Vagina (tissue), 2 donors: Measurements from ENCODE around the gene C16orf74.

Experiments
- POLR2A ChIP-seq, 2 donors: fragments of 450-650 bp; IDR thresholded peaks; one replicate each; pipeline ENCODE4 v1.6.1; 2017; ENCODE audit warnings: antibody characterized with exemption in 2 of 2, mild to moderate bottlenecking in 2 of 2, moderate library complexity in 2 of 2
- POLR2AphosphoS5 ChIP-seq, 2 donors: sonication (generic); formaldehyde crosslinking; IDR thresholded peaks; one replicate each; pipeline ENCODE4 v1.9.0; 2017; ENCODE audit warnings: antibody characterized with exemption in 2 of 2, mild to moderate bottlenecking in 2 of 2, low read depth in 1 of 2; ENCODE audit not compliant: insufficient read depth in 1 of 2
- TF ChIP-seq, protein P1 (sequence below), 3 experiments: fragments of 450-650 bp in 2 of 3; fragments of 200-600 bp in 1 of 3; sonication (generic) in 1 of 3; IDR thresholded peaks; one replicate each; pipeline ENCODE4 v1.5.1; 2017 to 2019; ENCODE audit warnings: antibody characterized with exemption in 3 of 3, mild to moderate bottlenecking in 2 of 3, moderate library complexity in 2 of 3

DNA sequence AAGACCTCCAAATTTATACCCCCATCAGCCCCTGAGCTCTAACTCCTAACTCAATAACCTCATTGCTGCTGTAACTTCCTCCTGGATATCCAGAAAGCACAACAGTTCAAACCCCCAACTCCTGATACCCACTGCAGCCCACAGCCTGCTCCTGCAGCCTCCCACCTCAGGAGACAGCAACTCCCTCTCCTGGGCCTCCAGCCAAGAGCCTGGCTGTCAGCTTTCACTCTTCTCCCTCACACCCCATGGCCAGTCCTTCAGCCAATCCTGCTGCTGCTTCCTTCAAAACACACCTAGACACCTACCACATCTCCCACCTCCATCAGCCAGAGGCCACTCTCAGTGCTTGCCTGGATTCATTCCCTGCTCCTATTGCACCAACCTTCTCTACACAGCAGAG lies 67.5 kb downstream of the C16orf74 start:
- TF ChIP-seq, protein P1, sequence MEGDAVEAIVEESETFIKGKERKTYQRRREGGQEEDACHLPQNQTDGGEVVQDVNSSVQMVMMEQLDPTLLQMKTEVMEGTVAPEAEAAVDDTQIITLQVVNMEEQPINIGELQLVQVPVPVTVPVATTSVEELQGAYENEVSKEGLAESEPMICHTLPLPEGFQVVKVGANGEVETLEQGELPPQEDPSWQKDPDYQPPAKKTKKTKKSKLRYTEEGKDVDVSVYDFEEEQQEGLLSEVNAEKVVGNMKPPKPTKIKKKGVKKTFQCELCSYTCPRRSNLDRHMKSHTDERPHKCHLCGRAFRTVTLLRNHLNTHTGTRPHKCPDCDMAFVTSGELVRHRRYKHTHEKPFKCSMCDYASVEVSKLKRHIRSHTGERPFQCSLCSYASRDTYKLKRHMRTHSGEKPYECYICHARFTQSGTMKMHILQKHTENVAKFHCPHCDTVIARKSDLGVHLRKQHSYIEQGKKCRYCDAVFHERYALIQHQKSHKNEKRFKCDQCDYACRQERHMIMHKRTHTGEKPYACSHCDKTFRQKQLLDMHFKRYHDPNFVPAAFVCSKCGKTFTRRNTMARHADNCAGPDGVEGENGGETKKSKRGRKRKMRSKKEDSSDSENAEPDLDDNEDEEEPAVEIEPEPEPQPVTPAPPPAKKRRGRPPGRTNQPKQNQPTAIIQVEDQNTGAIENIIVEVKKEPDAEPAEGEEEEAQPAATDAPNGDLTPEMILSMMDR (IDR thresholded peaks at IDR 0.05), result no peak
- no peak for TF ChIP-seq POLR2A (IDR thresholded peaks at IDR 0.05)
- TF ChIP-seq POLR2AphosphoS5 (IDR thresholded peaks at IDR 0.05; ENCODE audit: insufficient read depth in 1 of 2, low read depth in 1 of 2), result no peak
